Caco-2 (cell line): Measurements from ENCODE around the gene HEPN1. TPM values are rescaled to one million over a fixed set of nuclear protein-coding genes. Genes with fewer than 3 reads are reported as not detected.

Source experiments
- BruUV-seq: library from RNA; stranded (reverse); fragments of 400-500 nt; replicated peaks from 2 replicates; lab custom pipeline; 2021; lab: Mats Ljungman, UMichigan
- CTCF ChIA-PET: fragments of 300-600 bp; sonication (Branson Sonifier 250); formaldehyde crosslinking; loops from one replicate; lab custom pipeline; 2022; ENCODE audit warnings: antibody characterized with exemption; lab: Charles Lee
- POLR2A ChIA-PET: fragments of 300-600 bp; sonication (Branson Sonifier 250); formaldehyde crosslinking; loops from one replicate; lab custom pipeline; 2022; ENCODE audit warnings: antibody characterized with exemption; lab: Charles Lee
- DNase-seq, 2 experiments: peaks; one replicate each; pipeline versions ENCODE4 v3.0.0 to v3.0.0-alpha.2; 2020 to 2022
- H3K27me3 ChIP-seq: replicated peaks from 2 replicates; pipeline ENCODE4 v1.6.0; 2011; ENCODE audit warnings: low read length; ENCODE audit not compliant: control insufficient read depth, insufficient read depth
- H3K36me3 ChIP-seq: 2 replicates; pipeline ENCODE4 v1.5.1; 2011; ENCODE audit warnings: low read length; ENCODE audit not compliant: control insufficient read depth, insufficient read depth
- H3K4me1 ChIP-seq: fragments of 250-450 bp; sonication (Bioruptor Pico); 2 replicates; pipeline ENCODE4 v1.5.1; 2020; ENCODE audit warnings: mild to moderate bottlenecking
- H3K4me3 ChIP-seq: 2 replicates; pipeline ENCODE4 v1.5.1; 2011; ENCODE audit warnings: low read depth, mild to moderate bottlenecking, control low read depth, low read length
- H3K9me3 ChIP-seq: fragments of 250-450 bp; sonication (Bioruptor Pico); 2 replicates; pipeline ENCODE4 v1.5.1; 2020; ENCODE audit warnings: mild to moderate bottlenecking, moderate library complexity
- H3K27ac Mint-ChIP-seq: one replicate; pipeline ENCODE4 v1.8.0; 2022; ENCODE audit warnings: mixed read lengths; ENCODE audit not compliant: unreplicated experiment
- H3K27me3 Mint-ChIP-seq: one replicate; pipeline ENCODE4 v1.8.0; 2022; ENCODE audit warnings: mixed read lengths; ENCODE audit not compliant: insufficient read depth, unreplicated experiment
- H3K36me3 Mint-ChIP-seq: one replicate; pipeline ENCODE4 v1.8.0; 2022; ENCODE audit warnings: mild to moderate bottlenecking, mixed read lengths; ENCODE audit not compliant: insufficient read depth, unreplicated experiment
- H3K4me1 Mint-ChIP-seq: one replicate; pipeline ENCODE4 v1.8.0; 2022; ENCODE audit warnings: low read depth, mixed read lengths; ENCODE audit not compliant: unreplicated experiment
- H3K4me3 Mint-ChIP-seq: one replicate; pipeline ENCODE4 v1.8.0; 2022; ENCODE audit warnings: mild to moderate bottlenecking, moderate library complexity, mixed read lengths; ENCODE audit not compliant: unreplicated experiment
- H3K9me3 Mint-ChIP-seq: one replicate; pipeline ENCODE4 v1.8.0; 2022; ENCODE audit warnings: mixed read lengths; ENCODE audit not compliant: unreplicated experiment
- intact Hi-C: fragments of 100-400 bp; cut with micrococcal nuclease; formaldehyde crosslinking; loops from one replicate; pipeline ENCODE4 v1.10.0; 2022; ENCODE audit not compliant: unreplicated experiment
- total RNA-seq: library from RNA; stranded (reverse); gene quantifications from 2 replicates; pipeline ENCODE4 v1.2.3, GENCODE V29; 2022
- TF ChIP-seq, protein P1 (sequence below), 2 experiments: fragments of 200-600 bp in 1 of 2; IDR thresholded peaks; 1 replicate in 1 of 2; 2 replicates in 1 of 2; pipeline versions ENCODE4 v1.5.1 to v1.8.0; 2011 to 2022; ENCODE audit warnings: antibody characterized with exemption in 1 of 2, control low read depth in 1 of 2, inconsistent platforms in 1 of 2, low read depth in 1 of 2, low read length in 1 of 2, mild to moderate bottlenecking in 1 of 2, moderate library complexity in 1 of 2; ENCODE audit not compliant: insufficient read depth in 1 of 2, severe bottlenecking in 1 of 2, unreplicated experiment in 1 of 2

HEPN1 gene
- total RNA-seq, 1 experiment from 2014 or later, result not detected

GRCh38 chr11:124893781-124894401 lies 25.2 kb upstream of the HEPN1 start:
- no peak overlapping the region for H3K4me3 ChIP-seq
- H3K4me3 Mint-ChIP-seq, result no peak overlapping the region
- ChIA-PET POLR2A (no interaction called here), CTCF (interaction anchor here (1.1 kb wide), 1 partner anchor 9 kb away, joined by 4 read pairs; no protein-coding TSS in a partner anchor)
- TF ChIP-seq, protein P1, sequence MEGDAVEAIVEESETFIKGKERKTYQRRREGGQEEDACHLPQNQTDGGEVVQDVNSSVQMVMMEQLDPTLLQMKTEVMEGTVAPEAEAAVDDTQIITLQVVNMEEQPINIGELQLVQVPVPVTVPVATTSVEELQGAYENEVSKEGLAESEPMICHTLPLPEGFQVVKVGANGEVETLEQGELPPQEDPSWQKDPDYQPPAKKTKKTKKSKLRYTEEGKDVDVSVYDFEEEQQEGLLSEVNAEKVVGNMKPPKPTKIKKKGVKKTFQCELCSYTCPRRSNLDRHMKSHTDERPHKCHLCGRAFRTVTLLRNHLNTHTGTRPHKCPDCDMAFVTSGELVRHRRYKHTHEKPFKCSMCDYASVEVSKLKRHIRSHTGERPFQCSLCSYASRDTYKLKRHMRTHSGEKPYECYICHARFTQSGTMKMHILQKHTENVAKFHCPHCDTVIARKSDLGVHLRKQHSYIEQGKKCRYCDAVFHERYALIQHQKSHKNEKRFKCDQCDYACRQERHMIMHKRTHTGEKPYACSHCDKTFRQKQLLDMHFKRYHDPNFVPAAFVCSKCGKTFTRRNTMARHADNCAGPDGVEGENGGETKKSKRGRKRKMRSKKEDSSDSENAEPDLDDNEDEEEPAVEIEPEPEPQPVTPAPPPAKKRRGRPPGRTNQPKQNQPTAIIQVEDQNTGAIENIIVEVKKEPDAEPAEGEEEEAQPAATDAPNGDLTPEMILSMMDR (IDR thresholded peaks at IDR 0.05; ENCODE audit: insufficient read depth in 1 of 2, low read depth in 1 of 2, low read length in 1 of 2, severe bottlenecking in 1 of 2, unreplicated experiment in 1 of 2), result no peak
- BruUV-seq, result no TSS peak
- peaks cover 13% of the 10 kb centered on the region for H3K27me3 Mint-ChIP-seq
- H3K36me3 ChIP-seq, result no peaks in the 10 kb centered on the region
- H3K36me3 Mint-ChIP-seq, result no peaks in the 10 kb centered on the region
- no peak for DNase-seq
- no peaks in the 10 kb centered on the region for H3K4me1 Mint-ChIP-seq
- intact Hi-C loops, result no loop called here
- no peak overlapping the region for H3K27ac Mint-ChIP-seq
- H3K9me3 ChIP-seq, result no peaks in the 10 kb centered on the region
- H3K9me3 Mint-ChIP-seq, result no peaks in the 10 kb centered on the region
- H3K27me3 ChIP-seq, result peaks cover 7% of the 10 kb centered on the region; the same call in 1 of the 2 replicates
- H3K4me1 ChIP-seq, result no peaks in the 10 kb centered on the region

GRCh38 chr11:124894606-124895430 lies 24.2 kb upstream of the HEPN1 start:
- H3K27me3 ChIP-seq, result peaks cover 6% of the 10 kb centered on the region; the same call in 1 of the 2 replicates
- CTCF ChIA-PET, result no interaction called here
- H3K36me3 ChIP-seq, result no peaks in the 10 kb centered on the region
- peaks cover 14% of the 10 kb centered on the region for H3K27me3 Mint-ChIP-seq
- no peaks in the 10 kb centered on the region for H3K4me1 Mint-ChIP-seq
- H3K4me3 Mint-ChIP-seq, result no peak overlapping the region
- intact Hi-C loops, result no loop called here
- POLR2A ChIA-PET, result no interaction called here
- no TSS peak for BruUV-seq
- no peaks in the 10 kb centered on the region for H3K9me3 ChIP-seq
- TF ChIP-seq, protein P1 (IDR thresholded peaks at IDR 0.05; ENCODE audit: insufficient read depth in 1 of 2, low read depth in 1 of 2, low read length in 1 of 2, severe bottlenecking in 1 of 2, unreplicated experiment in 1 of 2), result no peak
- H3K4me3 ChIP-seq, result no peak overlapping the region
- no peaks in the 10 kb centered on the region for H3K4me1 ChIP-seq
- no peak overlapping the region for H3K27ac Mint-ChIP-seq
- DNase-seq, result no peak
- H3K9me3 Mint-ChIP-seq, result no peaks in the 10 kb centered on the region
- no peaks in the 10 kb centered on the region for H3K36me3 Mint-ChIP-seq

- Histone ChIP-seq H3K9me3 (no peaks in the 10 kb centered on the region), H3K4me3 (no peak overlapping the region), H3K4me1 (no peaks in the 10 kb centered on the region), H3K27me3 (peaks cover 8% of the 10 kb centered on the region), H3K36me3 (no peaks in the 10 kb centered on the region)
- DNase-seq, result no peak
- no peak overlapping the region for H3K4me3 Mint-ChIP-seq
- no peaks in the 10 kb centered on the region for H3K4me1 Mint-ChIP-seq
- peaks cover 14% of the 10 kb centered on the region for H3K27me3 Mint-ChIP-seq
- TF ChIP-seq, protein P1 (IDR thresholded peaks at IDR 0.05; ENCODE audit: insufficient read depth in 1 of 2, low read depth in 1 of 2, low read length in 1 of 2, severe bottlenecking in 1 of 2, unreplicated experiment in 1 of 2), result no peak
- ChIA-PET POLR2A (no interaction called here), CTCF (no interaction called here)
- no peaks in the 10 kb centered on the region for H3K9me3 Mint-ChIP-seq
- no TSS peak for BruUV-seq
- no peak overlapping the region for H3K27ac Mint-ChIP-seq
- intact Hi-C loops, result no loop called here
- H3K36me3 Mint-ChIP-seq, result no peaks in the 10 kb centered on the region
These were observed 23.5 kb upstream of the HEPN1 start for GRCh38 chr11:124895471-124895971.
